Measurements from ENCODE around the gene ADAMTS2.

The ADAMTS2 gene

DNA sequence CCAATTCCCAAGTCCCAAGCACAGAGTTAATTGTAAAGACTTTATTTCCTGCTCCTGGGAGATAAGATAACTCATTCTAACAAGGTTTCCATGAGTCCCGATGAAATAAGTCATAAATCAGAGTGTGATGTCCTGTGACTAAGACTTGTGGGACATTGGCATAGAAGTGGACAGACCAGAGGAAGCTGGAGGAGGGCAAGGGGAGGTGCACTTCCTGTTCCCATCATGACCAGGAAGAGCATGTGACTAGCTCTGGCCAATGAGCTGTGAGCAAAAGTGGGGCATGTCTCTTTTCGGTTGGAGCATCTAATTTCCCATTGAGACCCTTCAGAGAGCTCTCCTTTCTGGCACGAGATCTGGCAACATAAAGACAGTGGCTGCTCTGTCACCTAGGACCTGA is 184.7 kb downstream of the ADAMTS2 start:
- DNase-seq (ENCODE audit: low read depth), result no peak

DNA sequence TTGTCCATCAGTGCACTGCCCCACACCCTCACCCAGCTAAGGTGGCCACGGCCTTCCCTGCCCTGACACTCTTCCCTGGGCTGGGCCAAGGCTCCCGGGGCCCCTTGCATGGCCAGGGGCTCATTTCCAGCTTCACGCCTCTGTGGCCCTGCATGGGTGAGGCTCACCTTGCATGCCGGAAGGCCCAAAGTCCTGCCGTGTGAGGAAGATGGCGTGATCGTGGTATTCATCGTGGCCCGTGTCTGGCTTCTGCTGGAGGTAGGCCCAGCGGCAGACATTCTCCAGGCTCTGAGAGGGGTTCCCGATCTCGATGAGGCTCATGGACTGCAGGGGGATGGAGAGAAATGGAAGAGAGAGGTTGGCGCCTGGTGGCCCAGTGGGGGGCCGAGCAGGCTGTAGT is 186.7 kb downstream of the ADAMTS2 start:
- no peak for DNase-seq (ENCODE audit: low read depth)

DNA sequence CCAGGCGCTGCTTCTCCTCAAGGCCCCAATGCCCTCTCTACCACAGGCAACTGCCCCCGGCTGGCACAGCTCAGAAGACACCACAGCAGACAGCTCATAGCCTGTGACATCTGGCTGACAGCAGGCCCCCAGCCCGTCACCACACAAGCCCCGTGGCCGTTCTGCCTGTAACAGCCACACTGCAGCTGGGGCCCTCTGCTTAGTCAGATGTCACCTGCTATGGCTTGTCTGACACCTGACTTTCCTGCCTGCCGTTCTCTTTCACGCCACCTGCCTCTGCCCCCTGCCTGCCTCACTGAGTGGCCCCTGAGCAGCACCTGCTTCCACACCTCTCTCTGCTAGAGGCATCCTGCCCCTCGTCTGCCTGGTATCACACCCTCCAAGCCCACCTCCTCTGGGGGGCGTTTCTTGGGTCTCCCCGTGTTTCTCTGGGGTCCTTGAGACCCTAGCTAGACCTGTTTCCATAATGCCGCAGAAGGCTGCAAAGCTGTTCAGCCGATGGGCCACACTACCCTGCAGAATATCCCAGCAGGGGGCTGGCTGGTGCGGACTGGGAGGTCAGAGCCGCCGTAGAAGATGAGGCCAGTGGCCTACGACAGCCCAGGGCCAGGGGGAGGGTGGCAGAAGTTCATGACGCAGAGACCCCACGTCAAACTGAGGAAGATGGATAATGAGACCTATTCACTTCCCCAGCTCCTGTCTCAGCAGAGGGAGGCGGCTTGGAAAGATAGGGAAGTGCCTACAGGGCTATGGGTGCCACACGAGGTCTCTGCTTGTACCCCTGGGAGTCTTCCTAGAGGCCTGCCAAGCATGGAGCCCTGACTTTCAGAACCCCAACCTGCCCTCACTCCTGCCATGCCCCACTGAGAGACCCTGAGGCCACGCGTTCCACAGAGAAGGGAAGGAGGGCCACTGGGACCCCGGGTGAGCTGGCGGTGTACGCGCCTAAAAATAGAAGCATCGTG is 190.0 kb downstream of the ADAMTS2 start:
- DNase-seq (ENCODE audit: low read depth), result no peak

- DNase-seq (ENCODE audit: low read depth), result no peak
These were observed 190.8 kb downstream of the ADAMTS2 start for GRCh38 chr5:179154346-179154990.

GRCh38 chr5:179153921-179154345 is 191.3 kb downstream of the ADAMTS2 start:
- no peak for DNase-seq (ENCODE audit: low read depth)

GRCh38 chr5:179153341-179153901 is 191.8 kb downstream of the ADAMTS2 start:
- no peak for DNase-seq (ENCODE audit: low read depth)

- DNase-seq (ENCODE audit: low read depth), result no peak
These were observed 192.3 kb downstream of the ADAMTS2 start for GRCh38 chr5:179152941-179153340.

DNA sequence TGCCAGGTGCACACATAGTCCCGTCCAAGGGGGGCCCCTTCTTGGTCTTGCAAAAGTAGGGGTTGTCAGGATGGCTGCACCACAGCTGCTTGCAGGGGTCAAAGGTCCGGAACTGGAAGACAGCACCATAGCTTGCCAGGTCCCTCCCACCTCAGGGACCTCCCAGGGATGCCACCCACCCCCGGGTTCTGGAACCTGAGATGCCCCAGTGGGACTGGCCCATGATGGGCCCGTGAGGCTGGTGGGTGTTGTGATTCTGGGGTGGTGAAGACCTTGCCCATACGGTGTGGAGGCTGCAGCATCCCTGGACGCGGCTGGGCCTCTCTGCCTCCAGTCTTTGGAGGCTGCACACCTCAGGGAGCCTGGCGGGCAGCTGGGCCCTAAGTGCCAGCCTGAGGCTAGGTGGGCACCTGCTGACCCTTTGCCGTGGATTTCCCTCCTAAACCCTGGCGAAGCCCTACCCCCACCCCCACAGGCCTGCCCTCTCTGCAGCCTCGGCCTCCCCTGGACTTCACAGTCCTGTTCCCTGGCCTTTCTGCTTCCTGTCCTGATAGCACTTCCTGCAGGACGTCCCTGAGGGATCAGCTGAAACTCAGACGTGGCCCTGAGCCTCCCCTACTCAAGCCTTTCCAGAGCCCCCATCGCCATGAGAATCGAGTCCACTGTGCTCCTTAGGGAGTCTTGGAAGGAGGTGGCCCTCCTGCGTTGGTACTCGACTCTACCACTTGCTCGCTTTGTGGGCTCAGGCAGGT is 192.9 kb downstream of the ADAMTS2 start:
- no peak for DNase-seq (ENCODE audit: low read depth)

- DNase-seq (ENCODE audit: low read depth), result no peak
These were observed 193.8 kb downstream of the ADAMTS2 start for GRCh38 chr5:179151286-179152118.

- no peak for DNase-seq (ENCODE audit: low read depth)
These were observed 195.2 kb downstream of the ADAMTS2 start for GRCh38 chr5:179150011-179150410.

DNA sequence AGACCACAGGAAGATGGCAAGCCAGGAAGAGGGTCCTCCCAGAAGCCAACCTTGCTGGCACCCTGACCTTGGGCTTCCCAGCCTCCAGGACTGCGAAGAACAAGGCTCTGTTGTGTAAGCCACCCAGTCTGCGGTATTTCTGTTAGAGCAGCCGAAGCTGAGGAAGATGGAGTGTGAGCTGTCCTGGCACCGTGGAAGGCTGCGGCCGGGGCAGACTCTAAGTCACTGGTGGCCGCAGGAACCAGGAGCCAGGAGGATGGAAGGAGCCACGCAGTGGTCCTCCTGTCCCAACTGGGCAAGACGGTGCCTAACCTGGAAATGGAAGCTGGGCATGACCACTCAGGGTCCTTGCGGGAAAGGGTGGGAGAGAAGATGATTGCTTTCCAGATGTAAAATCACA is 196.0 kb downstream of the ADAMTS2 start:
- DNase-seq (ENCODE audit: low read depth), result no peak

- DNase-seq (ENCODE audit: low read depth), result no peak
These were observed 196.5 kb downstream of the ADAMTS2 start for GRCh38 chr5:179148703-179149170.

DNA sequence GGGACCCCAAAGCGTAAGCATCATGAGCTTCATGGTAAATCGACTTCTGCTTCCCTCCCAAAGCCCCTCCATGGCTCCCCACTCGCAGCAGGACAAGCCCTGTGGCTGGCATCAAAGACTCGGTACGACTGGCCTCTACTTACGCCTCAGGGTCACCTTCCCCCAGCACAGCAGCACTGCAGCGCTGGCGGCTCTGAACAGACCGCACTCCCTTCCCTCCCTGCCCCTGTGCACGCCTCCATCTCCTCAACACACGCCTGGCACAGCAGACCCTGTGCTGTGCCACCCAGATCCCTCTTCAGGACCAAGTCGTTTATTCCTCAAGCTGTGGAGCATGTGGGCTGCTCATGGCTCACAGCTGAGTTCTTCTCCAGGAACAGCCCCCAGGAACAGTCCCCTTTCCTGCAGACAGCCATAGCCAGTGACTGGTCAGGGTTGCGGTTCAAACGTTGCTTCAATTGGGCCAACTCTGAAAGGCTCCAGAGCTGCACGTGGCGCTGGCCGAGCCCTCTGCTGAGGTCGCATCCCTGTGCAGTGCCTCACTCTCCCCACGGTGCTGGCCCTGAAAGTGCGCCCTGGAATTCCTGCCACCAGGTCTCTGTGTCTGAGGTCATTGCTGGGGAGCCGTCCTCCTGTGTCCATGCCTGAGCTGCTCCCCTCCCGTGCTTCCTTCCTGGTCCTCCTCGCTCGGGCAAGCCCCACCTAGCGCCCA is 197.1 kb downstream of the ADAMTS2 start:
- no peak for DNase-seq (ENCODE audit: low read depth)

DNA sequence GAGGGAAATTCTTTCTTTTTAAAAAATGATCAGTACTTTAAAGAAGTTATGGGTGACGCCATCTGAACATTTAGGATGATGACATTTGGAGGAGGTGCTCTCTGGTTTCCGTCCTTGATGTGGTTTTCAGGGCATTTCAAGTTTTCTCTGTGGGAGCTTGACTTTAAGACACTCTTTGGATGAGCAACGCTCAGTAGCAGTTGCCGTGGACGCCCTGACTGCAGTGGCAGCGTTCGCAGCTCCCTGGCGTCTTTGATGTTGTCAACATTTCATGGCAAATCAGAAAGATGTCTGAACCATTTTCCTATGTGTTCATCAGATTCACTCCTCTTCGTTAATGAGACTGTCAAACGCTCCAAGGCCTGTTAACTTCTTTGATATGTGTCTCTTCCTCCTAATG is 199.0 kb downstream of the ADAMTS2 start:
- DNase-seq (ENCODE audit: low read depth), result no peak

GRCh38 chr5:179143446-179143845 is 201.8 kb downstream of the ADAMTS2 start:
- no peak for DNase-seq (ENCODE audit: low read depth)

GRCh38 chr5:179142434-179143198 is 202.6 kb downstream of the ADAMTS2 start:
- no peak for DNase-seq (ENCODE audit: low read depth)

DNA sequence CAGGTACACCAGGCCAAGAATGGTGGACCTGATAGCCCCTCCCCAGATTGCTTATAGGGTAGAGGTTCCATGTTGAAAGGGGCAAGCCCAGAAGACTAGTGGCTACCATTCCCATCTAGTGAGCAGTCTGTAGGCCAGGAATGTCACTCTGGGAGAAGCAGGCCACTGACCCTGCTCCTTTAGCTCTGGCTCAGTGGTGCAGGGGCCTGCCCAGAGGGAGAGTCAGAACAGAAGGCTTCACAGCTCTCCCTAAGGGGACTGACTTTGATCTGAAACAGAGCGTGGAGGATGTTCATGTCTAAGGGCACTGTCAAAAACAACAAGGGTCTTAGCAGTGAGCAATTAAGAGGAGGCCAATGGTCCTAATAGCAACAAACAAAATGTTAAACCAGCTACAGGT is 203.4 kb downstream of the ADAMTS2 start:
- DNase-seq (ENCODE audit: low read depth), result no peak

DNA sequence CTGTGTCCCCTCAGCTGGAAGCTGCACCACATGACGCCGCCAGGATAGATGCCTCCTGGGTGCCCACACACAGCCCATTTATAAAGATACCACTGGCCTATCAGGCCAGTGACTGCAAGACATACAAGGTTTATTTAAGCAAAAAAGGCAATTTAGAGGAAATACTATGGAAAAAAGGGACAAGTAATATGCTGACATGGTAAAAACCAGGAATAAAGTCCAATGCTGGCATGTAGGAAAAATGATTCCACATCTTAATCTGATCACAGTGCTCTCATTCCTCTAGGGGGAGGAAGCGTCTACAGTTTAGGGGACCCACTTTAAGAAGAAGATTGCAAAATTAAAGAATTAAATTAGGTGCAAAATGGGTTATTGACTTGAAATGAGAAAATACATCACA is 205.0 kb downstream of the ADAMTS2 start:
- no peak for DNase-seq (ENCODE audit: low read depth)

- no peak for DNase-seq (ENCODE audit: low read depth)
These were observed 205.4 kb downstream of the ADAMTS2 start for GRCh38 chr5:179139936-179140235.

All from T-helper 22 cell (primary cell).